GM19467 (cell line): Measurements from ENCODE around the gene LRMDA.

Experiments used
- ATAC-seq: cut with Tn5 transposase; IDR thresholded peaks from one replicate; pipeline ENCODE4 v1.9.1; 2021; ENCODE audit warnings: mild to moderate bottlenecking, moderate library complexity; ENCODE audit not compliant: unreplicated experiment

LRMDA gene

DNA sequence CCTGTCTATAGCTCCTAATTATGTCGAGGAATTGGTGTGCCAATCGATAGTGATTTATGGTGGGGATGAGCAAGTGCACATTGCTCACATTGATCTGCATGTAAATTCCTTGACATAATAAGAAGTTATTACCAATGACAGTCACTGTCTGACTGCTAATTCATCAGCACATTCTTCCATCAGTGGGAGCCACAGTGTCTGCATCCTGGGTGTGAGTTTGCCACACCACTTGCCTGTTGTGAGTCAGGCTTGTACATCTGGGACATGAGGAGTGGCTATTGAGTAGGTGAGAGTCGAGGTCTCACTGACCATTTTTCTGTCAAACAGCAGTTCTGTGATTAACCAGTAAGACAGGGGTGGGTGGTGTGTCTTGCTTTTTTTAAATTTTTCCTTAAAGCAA, 263.4 kb downstream of the LRMDA start:
- no peak for ATAC-seq

- ATAC-seq, result no peak
Measured at GRCh38 chr10:75695994-75696393, 264.6 kb downstream of the LRMDA start.

GRCh38 chr10:75696536-75696935, 265.1 kb downstream of the LRMDA start:
- ATAC-seq, result no peak

DNA sequence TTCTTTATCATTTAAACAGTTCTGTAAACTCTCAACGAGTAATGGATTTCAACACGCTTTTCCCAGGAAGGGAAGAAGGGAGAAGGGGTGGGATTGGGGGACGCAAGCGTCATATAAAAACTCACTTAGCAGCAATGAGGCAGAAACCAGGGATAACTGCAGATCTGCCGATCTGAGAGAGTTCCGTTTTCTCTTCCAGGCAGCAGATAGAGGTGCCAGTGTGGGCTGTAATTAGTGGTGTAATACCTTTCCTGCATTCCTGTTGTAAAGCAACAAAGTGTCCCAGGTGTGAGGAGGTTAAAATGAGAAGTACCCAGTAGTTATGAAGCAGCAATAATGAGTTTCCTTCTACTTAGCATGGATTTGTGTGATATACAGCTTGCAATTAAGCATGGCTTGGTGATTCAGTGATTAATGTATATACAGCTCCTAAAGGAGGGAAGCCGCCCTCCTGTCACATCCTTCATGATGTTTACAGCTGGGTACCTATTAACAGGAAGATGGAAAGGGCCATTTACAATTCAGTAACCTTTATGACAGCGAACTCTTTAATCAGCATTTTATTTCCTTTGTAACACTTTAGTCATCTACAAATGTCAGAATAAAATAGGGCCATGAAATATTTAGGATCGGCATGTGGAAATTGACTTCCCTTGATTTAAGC, 271.9 kb downstream of the LRMDA start:
- ATAC-seq, result no peak

DNA sequence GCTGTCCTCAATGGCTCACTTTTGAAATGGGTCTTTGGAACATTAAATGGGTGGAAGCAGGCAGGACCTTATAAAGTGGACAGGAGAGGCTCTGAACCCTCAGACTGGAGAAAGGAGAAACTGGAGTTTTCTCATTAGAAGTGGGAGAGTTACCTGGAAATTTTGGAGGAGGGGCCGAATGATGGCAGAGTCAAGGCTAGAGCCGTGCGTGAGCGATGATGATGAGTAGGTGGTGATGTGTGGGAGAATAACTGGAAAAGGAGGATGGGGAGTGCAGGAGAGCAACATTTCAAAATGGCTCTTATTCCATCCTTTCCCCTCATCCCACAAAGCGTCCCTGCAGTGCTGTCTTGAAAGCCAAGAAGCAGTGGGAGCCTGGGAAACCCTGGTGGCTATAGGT, 274.0 kb downstream of the LRMDA start:
- no peak for ATAC-seq

DNA sequence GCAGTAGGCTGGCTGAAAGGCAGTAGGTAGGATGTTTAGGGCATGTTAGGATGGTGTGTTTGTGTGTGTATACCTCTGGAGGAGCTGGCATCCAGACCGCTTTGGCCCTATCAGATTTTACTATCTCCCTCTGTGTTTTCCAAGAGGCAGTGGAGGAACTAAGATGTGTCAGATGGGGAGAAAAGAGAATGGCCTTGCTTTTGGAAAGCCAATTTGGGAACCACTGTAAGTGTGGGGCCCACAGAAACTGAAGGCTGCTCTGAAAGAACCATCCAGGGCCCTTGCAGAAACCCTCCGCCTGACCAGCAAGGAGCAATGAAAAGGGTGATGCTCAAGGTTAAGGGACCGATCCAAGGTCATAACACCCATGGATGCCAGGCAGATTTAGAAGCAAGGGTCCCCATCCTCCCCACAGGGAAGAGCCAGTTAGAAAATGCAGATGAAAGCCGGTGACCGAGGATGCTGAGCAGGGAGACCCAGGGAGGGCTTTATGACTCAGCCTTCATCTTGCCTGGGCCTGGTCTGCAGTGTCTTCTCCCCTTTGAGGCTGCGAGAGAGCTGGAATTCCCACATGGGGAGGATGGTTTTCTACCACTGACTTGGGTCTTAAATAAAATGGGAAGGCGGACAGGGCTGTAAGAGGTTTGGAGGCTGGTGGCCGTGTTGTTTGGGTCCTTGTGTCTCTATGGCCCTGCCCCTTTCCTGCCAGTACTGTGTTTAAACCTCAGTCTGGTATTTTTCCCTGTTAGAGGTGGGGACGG, 275.8 kb downstream of the LRMDA start:
- ATAC-seq, result no peak

DNA sequence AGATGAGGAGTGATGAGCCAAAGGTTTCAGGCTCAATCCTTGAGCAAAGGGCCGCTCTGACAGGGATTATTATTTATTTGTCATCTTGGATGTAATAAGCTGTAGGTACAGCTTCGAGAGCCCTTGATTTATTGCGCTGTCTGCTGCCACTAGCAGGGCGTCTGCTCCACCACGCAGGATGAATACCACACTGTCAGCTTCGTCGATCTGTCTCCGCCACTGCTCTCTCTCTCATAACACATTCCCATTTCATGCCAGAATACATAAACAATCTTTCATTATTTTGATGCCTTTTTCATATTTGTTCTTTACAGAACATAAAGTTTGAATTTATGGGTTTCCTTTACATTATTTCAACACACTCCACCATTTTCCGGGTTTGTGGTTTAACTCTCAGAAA, 276.6 kb downstream of the LRMDA start:
- no peak for ATAC-seq

GRCh38 chr10:75709245-75709644, 277.8 kb downstream of the LRMDA start:
- ATAC-seq, result no peak

GRCh38 chr10:75709811-75710210, 278.4 kb downstream of the LRMDA start:
- ATAC-seq, result no peak

- ATAC-seq, result no peak
Measured at GRCh38 chr10:75712242-75712880, 280.9 kb downstream of the LRMDA start.

DNA sequence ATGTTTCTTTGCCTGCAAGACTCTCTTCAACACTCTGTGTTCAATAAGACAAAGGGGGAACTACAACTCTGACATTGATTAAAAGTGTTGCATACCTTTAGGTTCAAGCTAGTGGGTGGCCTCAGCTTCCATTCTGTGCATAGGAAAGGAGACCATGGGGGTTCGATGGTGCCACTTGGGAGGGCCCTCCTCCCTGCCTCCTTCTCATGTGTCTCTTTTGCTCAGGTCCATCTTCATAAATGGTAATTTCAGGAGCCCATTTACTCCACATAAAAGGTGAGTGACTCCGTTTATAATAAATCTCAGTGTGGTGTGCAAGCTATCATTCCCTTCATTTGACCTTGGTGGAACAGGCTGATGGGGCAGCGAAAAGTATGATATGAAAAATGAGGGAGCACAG, 285.1 kb downstream of the LRMDA start:
- ATAC-seq, result no peak

- no peak for ATAC-seq
Measured at GRCh38 chr10:75717126-75717916, 285.9 kb downstream of the LRMDA start.

DNA sequence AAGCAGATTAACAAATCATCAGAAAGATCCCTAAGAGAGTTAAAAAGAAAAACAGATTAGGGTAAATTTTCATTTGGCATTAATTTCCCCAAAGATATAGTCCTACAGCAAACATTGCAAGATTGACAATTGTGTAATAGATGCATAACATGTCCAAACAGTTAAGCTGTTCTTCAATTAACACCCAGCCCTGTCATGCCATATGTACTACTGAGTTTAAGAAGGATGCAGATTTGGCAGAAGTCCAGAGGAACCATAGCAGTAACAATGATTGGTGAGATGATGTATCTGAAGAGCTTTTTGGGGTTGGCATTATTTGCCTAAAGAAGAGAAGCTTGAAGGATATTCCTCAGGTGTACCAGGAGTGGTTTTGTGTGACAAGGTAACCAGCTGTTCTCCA, 287.6 kb downstream of the LRMDA start:
- ATAC-seq, result no peak

DNA sequence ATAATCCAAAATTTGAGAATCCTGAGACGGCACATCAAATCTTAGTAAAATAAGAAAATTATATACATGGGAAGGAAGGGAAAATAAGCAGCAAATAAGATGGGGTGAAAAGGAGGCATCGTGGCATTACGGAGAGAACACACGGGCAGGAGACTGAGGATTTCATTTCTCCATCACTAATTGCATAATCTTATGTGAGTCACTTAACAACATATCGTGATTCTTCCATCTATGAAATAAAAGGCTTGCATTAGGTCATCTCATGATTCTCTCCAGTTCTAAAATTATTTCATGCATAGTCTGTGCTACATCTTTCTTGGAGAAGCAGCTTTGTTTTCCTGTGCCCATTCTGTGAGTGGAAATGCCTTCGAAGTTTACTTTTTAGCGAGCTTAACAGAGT, 288.7 kb downstream of the LRMDA start:
- ATAC-seq, result no peak

DNA sequence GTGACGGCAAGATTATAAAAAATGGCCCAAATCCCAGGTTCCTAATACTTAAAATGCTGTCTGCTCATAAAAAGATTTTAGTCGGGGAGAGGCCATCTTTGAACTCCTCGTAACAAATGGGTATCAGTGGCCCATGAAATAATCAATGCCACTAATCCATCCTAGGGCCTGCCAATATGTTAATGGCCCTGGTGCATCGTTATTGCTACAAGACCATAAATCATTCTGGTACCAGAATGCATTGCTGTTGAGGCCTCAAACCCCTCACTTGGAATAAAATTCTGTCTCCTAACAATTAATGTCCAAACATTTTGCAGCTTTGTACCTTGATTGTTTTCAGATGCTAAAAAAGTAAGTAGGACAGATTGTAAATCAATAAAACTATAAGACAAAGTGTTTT, 290.6 kb downstream of the LRMDA start:
- ATAC-seq, result no peak

DNA sequence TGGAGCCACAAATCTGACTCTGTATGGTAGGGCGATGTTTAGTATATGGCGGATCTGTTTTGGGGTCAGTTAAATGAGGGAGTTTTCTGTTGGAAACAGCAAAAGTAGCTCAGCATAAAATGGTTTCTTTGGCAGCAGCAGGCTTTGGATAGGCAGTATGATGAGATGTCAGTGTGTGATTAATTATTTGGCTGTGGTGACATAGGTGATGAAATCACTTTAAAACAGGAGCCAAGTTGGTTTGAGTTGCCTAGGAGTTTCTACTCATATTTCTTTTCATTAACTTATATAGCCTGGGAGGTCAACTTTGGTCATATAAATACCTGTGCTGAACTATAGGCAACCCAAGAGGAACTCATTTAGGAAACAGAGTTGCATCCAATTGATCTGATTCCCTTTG, 291.2 kb downstream of the LRMDA start:
- no peak for ATAC-seq

DNA sequence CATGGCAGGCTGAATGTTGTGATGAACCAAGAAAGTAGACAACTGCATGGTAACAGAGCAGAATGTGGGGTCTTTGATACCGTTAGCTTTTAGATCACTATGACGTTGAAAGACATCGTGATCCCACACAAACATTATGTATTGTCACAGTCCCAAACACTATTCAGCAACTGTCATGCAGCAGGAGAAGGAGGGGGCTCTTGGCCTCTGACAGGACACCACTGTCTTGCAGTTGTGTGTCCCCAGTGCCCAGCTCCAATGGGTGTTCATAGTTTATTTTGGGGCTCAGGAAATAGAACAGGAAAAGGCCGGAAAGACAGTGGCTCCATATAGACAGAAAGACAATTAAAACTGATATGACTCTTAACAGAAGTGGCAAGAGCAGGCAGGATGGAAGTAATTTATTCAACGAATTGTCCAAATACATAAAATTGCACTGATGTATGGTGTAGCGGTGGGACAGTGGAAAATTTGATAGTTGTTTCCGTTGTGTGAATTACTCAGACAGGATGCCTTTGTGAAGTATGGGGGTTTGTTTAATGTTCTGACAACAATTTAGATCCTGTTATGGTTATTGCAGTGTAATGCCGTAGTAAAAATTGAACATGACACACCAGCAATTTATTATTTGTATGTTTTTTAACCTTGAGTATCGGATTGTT, 292.0 kb downstream of the LRMDA start:
- no peak for ATAC-seq

DNA sequence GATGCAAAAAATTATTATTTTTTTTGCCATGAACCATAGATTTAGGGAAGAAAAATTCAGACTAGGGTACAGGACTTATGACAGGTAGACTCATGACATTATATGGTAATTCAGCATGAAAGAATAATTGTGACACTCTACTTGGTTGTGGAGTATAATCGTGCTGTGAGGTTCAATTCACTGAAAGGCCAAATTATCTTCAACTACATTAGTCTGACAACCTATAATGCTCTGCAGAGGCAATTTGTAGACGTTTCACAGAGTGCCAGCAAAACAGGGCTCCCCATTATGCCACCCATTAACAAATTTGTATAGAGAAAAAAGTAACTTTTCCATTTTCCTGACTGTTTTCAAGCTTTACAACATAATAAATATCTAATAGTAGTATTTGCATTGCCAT, 292.6 kb downstream of the LRMDA start:
- no peak for ATAC-seq

DNA sequence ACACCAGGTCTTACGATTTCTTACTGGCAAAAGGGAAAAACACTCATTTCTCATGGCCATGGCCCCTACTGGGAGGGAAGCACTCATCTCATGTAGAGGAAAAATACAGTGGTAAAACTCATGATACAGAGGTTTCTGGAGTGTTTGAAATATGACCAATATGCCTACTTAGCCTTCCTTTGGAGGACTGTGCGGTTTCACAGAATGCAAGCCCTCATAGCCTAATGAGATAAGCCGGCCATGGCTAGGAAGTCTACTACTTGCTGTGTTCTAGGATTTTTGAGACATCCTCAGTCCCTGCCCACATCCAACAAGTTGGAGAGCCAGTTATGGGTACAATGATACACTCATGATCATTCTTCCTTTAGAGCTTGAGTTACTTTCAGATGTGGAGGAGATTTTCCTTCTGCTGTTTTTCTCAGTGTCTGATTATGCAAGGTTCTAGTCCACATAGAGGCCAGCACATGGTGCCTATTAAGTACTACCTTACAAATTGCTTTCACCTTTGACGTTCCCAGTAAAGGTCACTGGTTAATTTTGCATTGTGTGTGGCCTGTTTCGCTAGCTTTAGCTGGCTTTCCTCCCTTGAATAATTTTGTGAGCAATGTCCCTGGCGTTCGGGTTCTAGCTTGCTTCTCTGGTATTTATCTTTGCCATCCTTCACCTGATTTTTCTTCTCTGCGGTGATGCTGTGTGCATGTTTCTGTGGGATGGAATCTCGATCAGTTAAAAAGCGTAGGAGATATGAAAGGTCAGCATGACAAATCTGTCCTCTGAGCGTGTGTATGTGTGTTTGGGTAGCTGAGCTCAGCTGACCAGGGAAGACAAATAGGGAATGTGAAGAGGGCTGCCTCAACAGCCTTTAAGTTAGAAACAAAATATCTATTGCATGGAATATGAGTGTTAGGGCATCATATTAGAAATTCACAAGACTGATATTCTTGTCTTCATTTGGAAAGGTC, 295.4 kb downstream of the LRMDA start:
- no peak for ATAC-seq

GRCh38 chr10:75730847-75731246, 299.4 kb downstream of the LRMDA start:
- ATAC-seq, result no peak
